Activated CD4-positive, alpha-beta T cell treated with anti-CD3 and anti-CD28 coated beads, Interleukin-2, amount 50 U/mL, for 4 hours (primary cell): Measurements from ENCODE around the gene TERT.
"Not testable (repeated sequence)": the region's sequence is repeated elsewhere in the genome, so short reads cannot be mapped to it uniquely, and the experiment has no call there.

Experiments
- DNase-seq, 2 experiments: peaks; one replicate each; pipeline ENCODE4 v3.0.0-alpha.2; 2020

The TERT gene

DNA sequence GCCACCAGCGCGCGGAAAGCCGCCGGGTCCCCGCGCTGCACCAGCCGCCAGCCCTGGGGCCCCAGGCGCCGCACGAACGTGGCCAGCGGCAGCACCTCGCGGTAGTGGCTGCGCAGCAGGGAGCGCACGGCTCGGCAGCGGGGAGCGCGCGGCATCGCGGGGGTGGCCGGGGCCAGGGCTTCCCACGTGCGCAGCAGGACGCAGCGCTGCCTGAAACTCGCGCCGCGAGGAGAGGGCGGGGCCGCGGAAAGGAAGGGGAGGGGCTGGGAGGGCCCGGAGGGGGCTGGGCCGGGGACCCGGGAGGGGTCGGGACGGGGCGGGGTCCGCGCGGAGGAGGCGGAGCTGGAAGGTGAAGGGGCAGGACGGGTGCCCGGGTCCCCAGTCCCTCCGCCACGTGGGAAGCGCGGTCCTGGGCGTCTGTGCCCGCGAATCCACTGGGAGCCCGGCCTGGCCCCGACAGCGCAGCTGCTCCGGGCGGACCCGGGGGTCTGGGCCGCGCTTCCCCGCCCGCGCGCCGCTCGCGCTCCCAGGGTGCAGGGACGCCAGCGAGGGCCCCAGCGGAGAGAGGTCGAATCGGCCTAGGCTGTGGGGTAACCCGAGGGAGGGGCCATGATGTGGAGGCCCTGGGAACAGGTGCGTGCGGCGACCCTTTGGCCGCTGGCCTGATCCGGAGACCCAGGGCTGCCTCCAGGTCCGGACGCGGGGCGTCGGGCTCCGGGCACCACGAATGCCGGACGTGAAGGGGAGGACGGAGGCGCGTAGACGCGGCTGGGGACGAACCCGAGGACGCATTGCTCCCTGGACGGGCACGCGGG is at the start of gene TERT:
Gene TERT, minus strand, starts transcription at position 234 of the 815 bp plus-strand sequence. Its CDS starts 79 bp downstream, at position 155.
- peak; percentile 83 to 84 for DNase-seq

DNA sequence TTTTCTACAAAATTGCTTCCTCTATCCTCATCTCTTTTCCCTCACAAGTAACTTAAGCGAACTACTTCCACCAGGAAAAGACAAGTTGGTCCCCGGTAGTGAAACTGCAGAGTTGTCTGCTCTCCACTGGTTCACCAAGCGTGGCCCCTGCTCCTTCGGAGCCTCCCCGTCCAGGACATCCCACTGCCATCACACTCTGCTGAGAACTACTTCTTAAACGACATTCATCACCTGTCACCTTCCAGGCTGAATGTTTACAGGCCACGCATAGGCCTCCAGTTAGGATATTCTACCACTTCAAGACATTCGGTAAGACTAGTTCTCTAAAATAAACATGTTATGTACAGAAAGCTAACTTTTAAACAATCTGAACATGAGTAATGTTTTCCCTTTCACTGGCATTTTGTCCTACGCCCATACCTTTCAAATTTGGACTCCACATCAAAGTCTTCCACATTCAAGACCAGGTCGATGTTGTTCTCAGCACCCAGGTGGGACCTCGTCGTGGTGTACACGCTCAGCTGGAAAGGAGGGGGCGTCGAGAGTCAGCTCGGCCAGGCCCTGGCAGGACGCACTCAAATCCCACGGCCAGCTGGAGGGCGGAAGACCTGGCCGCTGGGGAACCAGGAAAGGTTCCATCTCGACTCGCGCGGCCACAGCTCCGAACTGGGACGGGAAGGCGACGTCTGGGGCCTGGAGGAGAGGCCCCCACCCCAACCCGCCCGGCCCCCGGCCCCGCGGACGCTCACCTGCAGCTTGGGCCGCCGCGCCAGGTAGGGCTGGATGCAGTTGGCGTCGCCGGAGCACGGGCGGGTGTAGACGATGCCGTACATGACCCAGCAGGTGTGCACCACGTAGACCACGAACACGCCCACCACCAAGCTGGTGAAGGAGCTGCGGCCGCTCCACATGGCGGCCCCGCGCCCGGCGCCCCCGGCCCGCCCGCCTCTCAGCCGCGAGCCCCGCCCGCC is 49.3 kb upstream of the TERT start:
- peak; percentile 15 to 18 for DNase-seq

DNA sequence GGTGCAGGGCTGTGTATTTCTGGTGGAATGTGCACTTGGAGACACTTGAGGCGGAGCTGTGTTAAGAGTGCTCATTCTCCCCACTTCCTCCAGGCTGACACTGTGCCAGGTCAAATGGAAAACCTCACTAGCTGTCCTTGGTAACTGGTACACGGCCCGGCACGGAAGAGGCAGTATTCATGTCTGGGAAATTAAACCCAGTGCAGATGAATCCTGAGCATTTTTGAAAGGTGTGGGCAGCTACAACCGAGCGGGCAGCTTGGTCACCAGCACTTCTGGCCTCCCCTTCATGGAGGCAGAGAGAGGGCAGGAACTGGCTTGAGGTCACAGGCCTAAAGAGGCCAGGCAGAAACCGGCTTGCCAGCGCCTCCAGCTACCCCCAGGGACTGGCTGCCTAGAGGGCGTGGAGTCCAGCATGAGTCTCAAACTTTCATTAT is 48.5 kb upstream of the TERT start:
- no peak for DNase-seq

DNA sequence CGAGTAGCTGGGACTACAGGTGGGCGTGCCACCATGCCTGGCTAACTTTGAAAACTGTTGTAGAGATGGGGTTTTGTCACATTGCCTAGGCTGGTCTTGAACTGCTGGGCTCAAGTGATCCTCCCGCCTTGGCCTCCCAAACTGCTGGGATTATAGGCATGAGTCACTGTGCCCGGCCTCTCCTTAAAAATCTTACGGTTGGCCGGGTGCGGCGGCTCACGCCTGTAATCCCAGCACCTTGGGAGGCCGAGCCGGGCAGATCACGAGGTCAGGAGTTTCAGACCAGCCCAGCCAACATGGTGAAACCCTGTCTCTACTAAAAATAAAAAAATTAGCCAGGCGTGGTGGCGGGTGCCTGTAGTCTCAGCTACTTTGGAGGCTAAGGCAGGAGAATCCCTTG is 47.8 kb upstream of the TERT start:
- not testable (repeated sequence) for DNase-seq

DNA sequence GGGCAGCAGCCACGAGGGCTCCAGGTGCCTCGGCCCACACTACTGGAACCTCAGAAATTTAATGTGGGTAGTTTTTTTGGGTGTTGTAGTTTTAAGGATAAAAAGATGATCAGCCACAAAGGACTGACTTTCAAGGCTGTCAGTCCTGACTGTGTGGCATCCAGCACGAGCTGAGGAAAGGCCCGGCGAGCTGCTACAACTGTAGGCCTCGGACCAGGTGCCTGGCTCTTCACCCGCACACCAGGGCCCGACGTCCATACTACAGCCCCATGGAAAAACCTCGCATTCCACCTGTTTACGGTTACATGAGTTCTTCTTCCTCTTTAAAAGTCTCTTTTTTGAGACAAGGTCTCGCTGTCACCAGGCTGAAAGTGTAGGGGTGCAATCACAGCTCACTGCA is 47.4 kb upstream of the TERT start:
- no peak for DNase-seq

DNA sequence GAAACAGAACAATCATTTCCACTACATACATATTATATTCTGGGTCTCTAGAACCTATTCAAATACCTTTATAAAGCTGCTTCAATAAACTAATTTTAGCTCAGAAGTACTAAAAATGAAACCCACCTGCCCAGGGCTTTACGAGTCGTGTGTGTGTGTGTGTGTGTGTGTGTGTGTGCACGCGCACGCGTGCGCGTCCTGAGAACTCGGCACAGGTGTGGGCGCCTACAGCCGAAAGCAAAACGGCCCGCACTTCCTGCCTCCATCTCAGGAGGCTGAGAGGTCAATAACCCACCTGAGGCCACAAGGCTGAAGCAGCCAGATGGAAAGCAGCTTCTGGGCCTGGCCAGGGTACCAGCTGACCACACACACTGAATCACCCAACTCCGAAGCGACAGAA is 47.0 kb upstream of the TERT start:
- DNase-seq = no peak

DNA sequence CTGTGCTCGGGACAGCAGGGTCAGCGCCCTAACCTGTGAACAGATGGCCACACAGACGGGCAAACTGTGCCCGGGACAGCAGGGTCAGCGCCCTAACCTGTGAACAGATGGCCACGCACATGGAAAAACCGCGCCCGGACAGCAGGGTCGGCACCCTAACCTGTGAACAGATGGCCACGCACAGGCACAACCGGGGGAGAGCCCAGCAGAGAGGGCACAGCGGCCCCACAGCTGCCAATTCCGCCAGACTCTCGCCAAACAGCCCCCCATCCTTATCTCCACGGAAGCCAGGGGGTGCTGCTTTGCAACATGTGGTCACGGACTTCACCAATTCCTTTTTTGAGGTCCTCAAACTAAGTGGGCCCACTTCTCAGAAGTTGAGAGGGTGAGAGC is 44.9 kb upstream of the TERT start:
- DNase-seq = not testable (repeated sequence)

DNA sequence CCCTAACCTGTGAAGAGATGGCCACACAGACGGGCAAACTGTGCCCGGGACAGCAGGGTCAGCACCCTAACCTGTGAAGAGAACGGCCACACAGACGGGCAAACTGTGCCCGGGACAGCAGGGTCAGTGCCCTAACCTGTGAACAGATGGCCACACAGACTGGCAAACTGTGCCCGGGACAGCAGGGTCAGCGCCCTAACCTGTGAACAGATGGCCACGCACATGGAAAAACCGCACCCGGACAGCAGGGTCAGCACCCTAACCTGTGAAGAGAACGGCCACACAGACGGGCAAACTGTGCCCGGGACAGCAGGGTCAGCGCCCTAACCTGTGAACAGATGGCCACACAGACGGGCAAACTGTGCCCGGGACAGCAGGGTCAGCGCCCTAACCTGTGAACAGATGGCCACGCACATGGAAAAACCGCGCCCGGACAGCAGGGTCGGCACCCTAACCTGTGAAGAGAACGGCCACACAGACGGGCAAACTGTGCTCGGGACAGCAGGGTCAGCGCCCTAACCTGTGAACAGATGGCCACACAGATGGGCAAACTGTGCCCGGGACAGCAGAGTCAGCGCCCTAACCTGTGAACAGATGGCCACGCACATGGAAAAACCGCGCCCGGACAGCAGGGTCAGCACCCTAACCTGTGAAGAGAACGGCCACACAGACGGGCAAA is 44.4 kb upstream of the TERT start:
- DNase-seq = not testable (repeated sequence)

DNA sequence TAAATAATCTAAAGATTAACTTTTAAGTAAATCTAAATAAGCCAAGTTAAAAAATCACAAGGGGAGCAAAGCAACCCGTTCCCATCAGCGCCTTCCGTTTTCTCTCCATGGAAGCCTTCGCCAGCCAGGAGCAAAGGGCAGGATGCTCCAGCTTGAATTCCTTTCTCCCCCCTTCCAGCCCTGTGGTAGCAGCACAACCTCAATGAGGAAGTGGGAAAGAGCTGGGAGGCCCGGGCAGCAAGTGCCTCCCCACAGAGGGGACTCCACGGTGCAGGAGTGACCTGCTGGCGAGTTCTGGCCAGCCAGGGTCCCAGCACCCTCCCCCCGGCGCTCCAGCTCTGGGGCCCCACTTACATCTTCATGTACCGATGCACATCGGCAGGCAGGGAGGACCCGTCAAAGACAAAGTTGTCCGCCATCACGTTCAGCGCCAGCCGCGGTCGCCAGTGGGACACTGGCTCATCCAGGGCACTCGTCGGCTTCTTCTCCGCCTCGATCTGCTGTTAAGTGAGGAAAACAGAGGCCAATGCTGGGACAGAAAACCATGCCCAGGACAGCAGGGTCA is 43.7 kb upstream of the TERT start:
- DNase-seq = no peak

DNA sequence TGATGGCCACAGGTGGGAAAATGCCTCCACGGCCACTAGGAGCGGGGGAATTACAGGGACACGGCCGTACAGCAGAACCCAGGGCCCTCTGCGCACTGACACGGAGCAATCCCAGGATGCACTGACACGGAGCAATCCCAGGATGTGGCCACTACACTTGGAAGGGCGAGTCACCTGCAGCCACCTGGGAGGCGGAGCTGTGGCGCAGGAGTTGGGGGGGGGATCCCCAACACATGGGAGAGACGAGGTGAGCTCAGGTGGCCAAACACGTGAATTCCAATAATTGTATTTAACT is 43.3 kb upstream of the TERT start:
- DNase-seq = no peak

DNA sequence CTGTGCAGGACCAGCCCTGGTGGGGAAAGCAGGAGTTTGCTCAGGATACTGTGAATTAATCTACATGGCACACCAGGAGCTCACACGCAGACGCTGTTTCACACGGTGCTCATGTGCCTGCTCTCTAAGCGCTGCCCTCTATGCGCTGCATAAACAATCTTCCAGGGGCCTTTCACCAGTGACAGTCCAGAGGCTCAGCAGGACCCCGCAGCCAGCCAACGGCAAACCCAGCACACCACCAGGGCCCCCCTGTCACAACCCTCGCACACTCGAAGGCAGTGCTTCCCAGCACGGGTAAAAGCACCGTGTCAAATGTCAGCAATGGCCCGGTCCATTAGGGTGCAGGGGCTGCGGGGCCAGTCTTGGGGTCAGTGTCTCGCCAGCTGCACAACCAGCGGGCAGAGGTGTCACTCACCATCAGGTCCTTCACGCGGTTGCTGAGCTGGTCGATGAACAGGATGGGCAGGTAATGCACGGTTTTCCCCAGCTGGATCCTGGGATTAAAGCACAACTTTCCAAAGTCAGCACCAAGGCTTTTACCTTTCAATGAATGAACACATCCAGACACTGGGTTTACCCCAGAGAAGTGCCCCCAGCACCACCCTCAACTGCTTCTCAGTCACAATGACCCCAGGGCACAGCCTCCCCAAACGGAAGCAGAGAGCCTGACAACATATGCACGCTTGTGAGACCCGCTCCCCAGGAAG is 42.8 kb upstream of the TERT start:
- no peak for DNase-seq

DNA sequence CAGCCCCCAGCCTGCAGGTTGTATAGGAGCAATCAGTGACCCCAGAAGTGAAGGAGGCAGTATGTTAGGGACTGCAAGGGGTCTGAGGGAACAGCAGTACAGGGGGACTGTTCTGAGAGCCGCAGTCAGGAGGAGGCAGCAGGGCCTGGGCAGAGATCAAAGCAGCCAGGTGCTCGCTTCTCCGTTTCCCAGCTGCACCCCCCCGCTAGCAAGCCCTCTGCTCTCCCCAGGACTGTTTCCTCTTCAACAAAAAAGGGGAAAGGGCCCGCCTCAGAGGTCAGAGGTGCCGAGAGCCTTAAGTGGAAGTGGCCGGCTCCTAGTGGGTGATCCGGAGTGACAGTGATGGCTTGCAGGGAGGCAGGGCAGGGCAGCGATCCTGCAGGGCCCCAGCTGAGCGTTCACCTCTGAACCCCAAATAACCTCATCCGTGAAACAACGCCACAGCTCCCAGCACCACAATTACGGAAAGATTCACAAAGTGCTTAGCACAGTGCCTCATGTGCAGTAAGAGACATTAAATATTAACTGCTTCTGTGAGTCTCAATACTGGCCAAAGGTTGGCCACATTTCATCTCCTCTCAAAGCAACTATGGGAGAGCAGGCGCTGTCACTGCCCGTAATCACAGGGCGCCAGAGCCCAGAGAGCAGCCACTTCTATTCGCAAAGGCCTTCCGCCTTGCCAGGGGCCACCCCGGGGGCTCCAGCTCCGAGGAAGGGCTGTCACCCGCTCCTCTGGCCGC is 42.1 kb upstream of the TERT start:
- DNase-seq = no peak

DNA sequence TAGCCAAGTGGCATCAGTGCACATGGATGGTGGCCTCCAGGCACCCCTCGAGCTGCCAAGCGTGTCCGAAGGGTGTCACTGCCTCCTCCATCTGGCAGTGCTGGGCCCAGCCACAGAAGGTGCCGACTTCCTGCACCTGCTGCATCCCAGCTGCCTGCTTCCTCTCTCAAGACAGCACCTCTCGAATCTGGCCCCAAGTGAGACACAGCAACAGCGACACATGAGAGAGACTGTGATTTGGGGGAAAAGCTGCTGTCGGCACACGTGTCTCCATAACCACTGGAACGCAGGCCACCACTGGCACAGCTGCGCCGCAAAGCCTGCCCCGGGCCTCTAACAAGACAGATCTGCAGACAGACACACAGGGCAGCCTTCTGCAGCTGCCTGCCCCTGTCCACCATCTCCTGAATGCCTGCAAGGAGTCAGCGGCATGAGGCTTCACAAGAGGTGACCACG is 41.3 kb upstream of the TERT start:
- no peak for DNase-seq

DNA sequence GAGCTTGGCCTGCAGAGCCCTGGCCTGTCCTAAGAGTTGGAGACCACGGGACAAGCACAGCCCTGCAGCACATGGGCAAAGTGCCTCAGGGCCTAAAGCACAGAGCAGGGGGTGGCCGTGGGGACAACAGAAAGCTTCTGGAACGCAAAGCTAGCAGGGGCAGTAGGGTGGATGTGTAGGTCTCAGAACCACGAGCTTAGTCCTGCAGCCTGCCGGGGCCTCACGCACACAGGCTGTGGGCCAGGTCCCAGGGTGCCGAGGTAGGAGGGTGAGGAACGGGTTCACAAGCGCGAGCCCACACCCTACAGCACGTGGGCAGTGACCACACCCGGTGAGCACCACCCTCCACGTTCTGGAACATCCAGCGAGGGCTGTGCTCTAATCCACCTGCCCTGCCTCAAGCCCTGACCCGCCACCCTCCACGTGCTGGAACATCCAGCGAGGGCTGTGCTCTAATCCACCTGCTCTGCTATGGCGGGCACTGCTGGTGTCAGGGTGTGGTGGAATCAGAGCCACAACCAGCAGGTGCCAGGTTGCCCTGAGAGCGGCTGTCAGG is 40.8 kb upstream of the TERT start:
- no peak for DNase-seq

DNA sequence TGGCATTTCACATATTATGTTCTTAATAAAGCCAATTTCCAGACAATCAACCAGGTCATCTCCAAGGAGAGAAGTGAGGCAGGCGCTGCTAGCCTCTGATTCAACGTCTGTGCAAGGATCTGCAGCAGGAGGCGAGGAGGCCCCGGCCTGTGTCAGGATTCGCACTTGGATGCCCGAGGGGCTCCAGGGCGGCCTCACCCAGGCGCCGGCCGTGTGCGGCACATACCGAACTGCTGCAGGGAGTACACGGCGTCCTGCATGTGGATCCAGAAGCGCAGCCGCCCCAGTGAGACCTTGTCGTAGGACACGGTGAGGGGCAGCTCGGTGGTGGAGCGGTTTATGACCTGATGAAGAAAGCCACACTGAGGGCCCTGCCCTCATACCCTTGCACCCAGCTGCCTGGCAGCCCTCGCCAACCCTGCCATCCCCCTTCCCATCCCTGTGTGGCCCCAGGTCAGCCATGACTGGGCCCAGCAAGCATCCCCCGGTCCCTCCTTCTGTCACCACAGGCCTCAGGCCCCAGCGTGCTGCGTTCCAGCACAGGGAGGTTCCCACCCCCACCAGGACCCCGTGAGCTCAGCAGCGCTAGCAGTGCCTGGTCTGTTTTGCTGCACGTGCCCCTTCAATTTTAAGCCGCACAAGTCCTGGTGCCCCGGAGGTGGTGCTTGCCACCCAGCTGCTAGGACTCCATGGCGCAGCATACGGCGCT is 40.1 kb upstream of the TERT start:
- no peak for DNase-seq

DNA sequence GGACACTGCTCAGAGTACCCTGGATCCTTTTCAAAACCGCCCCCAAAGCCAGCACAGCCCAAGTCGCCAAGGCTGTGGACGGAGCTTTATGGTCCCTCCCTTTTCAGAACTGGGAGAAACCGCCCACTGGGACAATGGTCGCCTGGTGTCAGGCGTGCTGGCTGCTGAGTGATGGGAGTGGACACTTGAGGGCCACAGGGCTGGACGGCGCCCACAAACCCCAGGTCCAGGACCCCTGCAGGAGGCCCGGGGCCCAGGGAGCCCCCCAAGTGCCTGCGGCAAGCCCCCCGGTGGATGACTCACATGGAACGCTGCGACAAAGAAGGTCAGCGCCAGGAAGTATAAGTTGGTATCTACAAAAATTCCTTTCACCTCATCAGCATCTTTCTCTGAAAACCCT is 39.1 kb upstream of the TERT start:
- no peak for DNase-seq

DNA sequence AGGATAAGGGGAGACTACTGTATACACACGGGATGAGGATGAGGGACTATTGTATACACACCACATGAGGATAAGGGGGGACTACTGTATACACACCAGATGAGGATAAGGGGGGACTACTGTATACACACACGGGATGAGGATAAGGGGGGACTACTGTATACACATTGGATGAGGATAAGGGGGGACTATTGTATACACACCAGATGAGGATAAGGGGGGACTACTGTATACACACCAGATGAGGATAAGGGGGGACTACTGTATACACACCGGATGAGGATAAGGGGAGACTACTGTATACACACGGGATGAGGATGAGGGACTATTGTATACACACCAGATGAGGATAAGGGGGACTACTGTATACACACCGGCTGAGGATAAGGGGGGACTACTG is 38.4 kb upstream of the TERT start:
- DNase-seq = not testable (repeated sequence)

DNA sequence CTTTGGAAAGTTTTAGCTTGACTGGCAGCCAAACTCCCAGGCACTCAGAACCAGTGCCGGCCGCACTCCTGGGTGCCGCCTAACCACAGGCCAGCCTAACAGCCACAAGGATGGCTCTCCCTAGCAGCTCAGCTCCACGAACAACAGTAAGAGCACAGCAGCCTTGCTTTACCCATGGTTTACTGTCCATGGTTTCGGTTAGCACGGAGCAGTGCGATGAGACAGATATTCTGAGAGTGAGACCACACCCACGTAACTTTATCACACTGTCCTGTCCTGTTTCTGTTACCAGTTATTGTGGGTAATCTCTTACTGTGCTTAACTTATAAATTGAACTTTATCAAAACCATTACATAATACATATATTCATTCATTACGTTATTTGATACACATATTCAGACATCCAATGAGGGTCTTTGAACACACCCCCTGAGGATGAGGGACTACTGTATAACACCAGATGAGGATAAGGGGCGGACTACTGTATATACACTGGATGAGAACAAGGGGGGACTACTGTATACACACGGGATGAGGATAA is 37.7 kb upstream of the TERT start:
- DNase-seq = no peak

DNA sequence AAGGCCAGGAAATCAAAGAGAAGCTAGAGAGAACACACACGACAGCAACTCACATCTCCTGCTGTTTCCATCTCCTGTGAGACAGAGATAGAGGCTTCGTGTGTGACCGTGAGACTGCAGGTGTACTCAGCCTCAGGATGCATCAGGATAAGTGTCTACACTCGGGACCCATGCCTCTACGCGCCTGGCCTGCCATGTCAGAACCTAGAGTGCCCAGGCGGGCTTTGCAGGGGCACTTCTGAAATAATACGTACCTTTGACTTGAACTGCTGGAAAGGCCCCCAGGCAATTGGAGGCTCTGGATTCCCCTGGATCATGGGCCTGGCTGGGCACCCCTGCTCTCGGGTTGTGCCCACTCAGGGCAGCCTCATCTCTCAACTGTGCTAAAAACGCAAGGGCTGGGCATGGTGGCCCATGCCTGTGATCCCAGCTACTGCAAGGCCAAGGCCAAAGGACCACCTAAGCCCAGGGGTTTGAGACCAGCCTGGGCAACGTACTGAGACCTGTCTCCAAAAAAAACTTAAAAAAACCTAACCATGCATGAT is 37.1 kb upstream of the TERT start:
- no peak for DNase-seq
